Measurements from ENCODE around the gene MUS81. TPM values are rescaled to one million over a fixed set of nuclear protein-coding genes. Genes with fewer than 3 reads are reported as not detected.

Gene MUS81
- total RNA-seq, 1 donor from 2014 or later: 45.0 TPM

GRCh38 chr11:65869643-65870306 lies 9.5 kb downstream of the MUS81 start:
- no peak overlapping the region for H3K4me3 ChIP-seq
- no peaks in the 10 kb centered on the region for H3K9me3 ChIP-seq
- DNase-seq (ENCODE audit: low spot score in 2 of 2): no peak
- no peak for TF ChIP-seq CTCF (IDR thresholded peaks at IDR 0.05)
- peak overlapping the region; percentile 12 to 92 for H3K27ac ChIP-seq
- intact Hi-C loops (cut with DNase I): no loop called here
- H3K4me1 ChIP-seq: peaks cover 3 to 17% of the 10 kb centered on the region in 2 donors
- H3K27me3 ChIP-seq: no peaks in the 10 kb centered on the region
- H3K36me3 ChIP-seq: peaks cover 32 to 48% of the 10 kb centered on the region in 2 donors

GRCh38 chr11:65870307-65870658 lies 10.1 kb downstream of the MUS81 start:
- Histone ChIP-seq H3K4me1 (peaks cover 3 to 17% of the 10 kb centered on the region in 2 donors), H3K9me3 (no peaks in the 10 kb centered on the region), H3K27me3 (no peaks in the 10 kb centered on the region), H3K4me3 (no peak overlapping the region), H3K36me3 (peaks cover 27 to 43% of the 10 kb centered on the region in 2 donors), H3K27ac (peak overlapping the region; percentile 12 to 92)
- intact Hi-C loops (cut with DNase I): no loop called here
- no peak for DNase-seq (ENCODE audit: low spot score in 2 of 2)
- no peak for TF ChIP-seq CTCF (IDR thresholded peaks at IDR 0.05)

GRCh38 chr11:65870706-65871681 lies 10.8 kb downstream of the MUS81 start:
- H3K36me3 ChIP-seq: peaks cover 19 to 36% of the 10 kb centered on the region in 2 donors
- no peaks in the 10 kb centered on the region for H3K9me3 ChIP-seq
- H3K4me3 ChIP-seq: peak overlapping the region in 1 of 2 donors; percentile 92
- no peak for TF ChIP-seq CTCF (IDR thresholded peaks at IDR 0.05)
- peak overlapping the region; percentile 92 to 99 for H3K27ac ChIP-seq
- H3K27me3 ChIP-seq: no peaks in the 10 kb centered on the region
- peaks cover 3 to 17% of the 10 kb centered on the region in 2 donors for H3K4me1 ChIP-seq
- no peak for DNase-seq (ENCODE audit: low spot score in 2 of 2)
- intact Hi-C loops (cut with DNase I): no loop called here

- no peaks in the 10 kb centered on the region for H3K27me3 ChIP-seq
- peak overlapping the region; percentile 67 to 92 for H3K4me3 ChIP-seq
- H3K36me3 ChIP-seq: peaks cover 10 to 26% of the 10 kb centered on the region in 2 donors
- H3K27ac ChIP-seq: peak overlapping the region; percentile 92 to 99
- TF ChIP-seq CTCF (IDR thresholded peaks at IDR 0.05): peak in 1 of 3 experiments; percentile 19
- no peaks in the 10 kb centered on the region for H3K9me3 ChIP-seq
- DNase-seq (ENCODE audit: low spot score in 2 of 2): no peak
- intact Hi-C loops (cut with DNase I): no loop called here
- peaks cover 3 to 17% of the 10 kb centered on the region in 2 donors for H3K4me1 ChIP-seq
Measured at GRCh38 chr11:65871811-65872548, 11.7 kb downstream of the MUS81 start.

GRCh38 chr11:65872586-65873317 lies 12.5 kb downstream of the MUS81 start, which contains the start of gene EFEMP2:
Gene EFEMP2, minus strand, starts transcription at chr11:65872800. Its CDS starts 446 bp downstream, at chr11:65872354.
- no peak for DNase-seq (ENCODE audit: low spot score in 2 of 2)
- peaks cover 8 to 18% of the 10 kb centered on the region in 2 donors for H3K36me3 ChIP-seq
- no peaks in the 10 kb centered on the region for H3K27me3 ChIP-seq
- peak within 1 kb of the TSS; percentile 67 to 92 for H3K4me3 ChIP-seq
- intact Hi-C loops (cut with DNase I): loop anchor here (1.0 kb wide), 3 partner anchors 12 to 47 kb away; partner anchors contain the start of genes C11orf68, DRAP1, FIBP and MUS81
- TF ChIP-seq CTCF (IDR thresholded peaks at IDR 0.05): no peak
- H3K9me3 ChIP-seq: no peaks in the 10 kb centered on the region
- H3K27ac ChIP-seq: peak within 1 kb of the TSS; percentile 92 to 99
- peaks cover 3 to 17% of the 10 kb centered on the region in 2 donors for H3K4me1 ChIP-seq

Data from ascending aorta (tissue), 2 donors.